ENCODE results near the gene DPP6.

DNA sequence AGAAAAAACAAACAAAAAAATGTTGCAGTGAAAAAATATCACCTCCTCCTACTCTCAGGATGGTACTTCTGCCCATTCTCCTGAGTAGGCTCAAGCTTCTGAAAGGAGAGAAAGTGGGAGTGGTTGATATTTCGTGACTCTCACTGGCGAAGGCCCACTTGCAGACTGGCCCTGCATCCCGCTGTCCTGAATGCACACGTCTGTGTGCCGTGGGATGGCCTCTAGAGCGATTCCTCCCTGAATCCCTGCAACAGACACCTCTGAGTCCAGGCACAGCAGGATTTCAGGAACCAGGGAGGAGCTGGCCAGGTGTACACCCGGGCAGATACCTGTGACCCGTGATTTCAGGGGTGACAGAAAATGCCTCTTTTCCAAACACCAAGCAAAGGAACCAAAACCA is 319.2 kb downstream of the DPP6 start:
- TF ChIP-seq, protein P1, sequence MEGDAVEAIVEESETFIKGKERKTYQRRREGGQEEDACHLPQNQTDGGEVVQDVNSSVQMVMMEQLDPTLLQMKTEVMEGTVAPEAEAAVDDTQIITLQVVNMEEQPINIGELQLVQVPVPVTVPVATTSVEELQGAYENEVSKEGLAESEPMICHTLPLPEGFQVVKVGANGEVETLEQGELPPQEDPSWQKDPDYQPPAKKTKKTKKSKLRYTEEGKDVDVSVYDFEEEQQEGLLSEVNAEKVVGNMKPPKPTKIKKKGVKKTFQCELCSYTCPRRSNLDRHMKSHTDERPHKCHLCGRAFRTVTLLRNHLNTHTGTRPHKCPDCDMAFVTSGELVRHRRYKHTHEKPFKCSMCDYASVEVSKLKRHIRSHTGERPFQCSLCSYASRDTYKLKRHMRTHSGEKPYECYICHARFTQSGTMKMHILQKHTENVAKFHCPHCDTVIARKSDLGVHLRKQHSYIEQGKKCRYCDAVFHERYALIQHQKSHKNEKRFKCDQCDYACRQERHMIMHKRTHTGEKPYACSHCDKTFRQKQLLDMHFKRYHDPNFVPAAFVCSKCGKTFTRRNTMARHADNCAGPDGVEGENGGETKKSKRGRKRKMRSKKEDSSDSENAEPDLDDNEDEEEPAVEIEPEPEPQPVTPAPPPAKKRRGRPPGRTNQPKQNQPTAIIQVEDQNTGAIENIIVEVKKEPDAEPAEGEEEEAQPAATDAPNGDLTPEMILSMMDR (IDR thresholded peaks at IDR 0.05): no peak
- TF ChIP-seq POLR2AphosphoS5 (IDR thresholded peaks at IDR 0.05): no peak
